Activated CD4-positive, alpha-beta T cell treated with anti-CD3 and anti-CD28 coated beads, Interleukin-2, Interleukin-6, amounts not matched to agents 100 ng/mL and 50 ng/mL, durations not matched to agents 16 hours and 8 hours (primary cell): ENCODE data around the gene RPS5.
"Not testable (repeated sequence)": the region's sequence is repeated elsewhere in the genome, so short reads cannot be mapped to it uniquely, and the experiment has no call there.

Experiments
- DNase-seq: peaks from one replicate; pipeline ENCODE4 v3.0.0-alpha.2; 2020

The RPS5 gene

GRCh38 chr19:58386576-58387337, at the start of gene RPS5:
RPS5 (plus strand) TSS chr19:58387269; CDS start chr19:58388138, 869 bp downstream.
- peak; percentile 99 for DNase-seq

GRCh38 chr19:58338336-58338735, 48.7 kb upstream of the RPS5 start:
- no peak for DNase-seq

GRCh38 chr19:58338825-58339558, 48.1 kb upstream of the RPS5 start:
- DNase-seq: no peak

GRCh38 chr19:58345558-58345957, 41.5 kb upstream of the RPS5 start:
- no peak for DNase-seq

DNA sequence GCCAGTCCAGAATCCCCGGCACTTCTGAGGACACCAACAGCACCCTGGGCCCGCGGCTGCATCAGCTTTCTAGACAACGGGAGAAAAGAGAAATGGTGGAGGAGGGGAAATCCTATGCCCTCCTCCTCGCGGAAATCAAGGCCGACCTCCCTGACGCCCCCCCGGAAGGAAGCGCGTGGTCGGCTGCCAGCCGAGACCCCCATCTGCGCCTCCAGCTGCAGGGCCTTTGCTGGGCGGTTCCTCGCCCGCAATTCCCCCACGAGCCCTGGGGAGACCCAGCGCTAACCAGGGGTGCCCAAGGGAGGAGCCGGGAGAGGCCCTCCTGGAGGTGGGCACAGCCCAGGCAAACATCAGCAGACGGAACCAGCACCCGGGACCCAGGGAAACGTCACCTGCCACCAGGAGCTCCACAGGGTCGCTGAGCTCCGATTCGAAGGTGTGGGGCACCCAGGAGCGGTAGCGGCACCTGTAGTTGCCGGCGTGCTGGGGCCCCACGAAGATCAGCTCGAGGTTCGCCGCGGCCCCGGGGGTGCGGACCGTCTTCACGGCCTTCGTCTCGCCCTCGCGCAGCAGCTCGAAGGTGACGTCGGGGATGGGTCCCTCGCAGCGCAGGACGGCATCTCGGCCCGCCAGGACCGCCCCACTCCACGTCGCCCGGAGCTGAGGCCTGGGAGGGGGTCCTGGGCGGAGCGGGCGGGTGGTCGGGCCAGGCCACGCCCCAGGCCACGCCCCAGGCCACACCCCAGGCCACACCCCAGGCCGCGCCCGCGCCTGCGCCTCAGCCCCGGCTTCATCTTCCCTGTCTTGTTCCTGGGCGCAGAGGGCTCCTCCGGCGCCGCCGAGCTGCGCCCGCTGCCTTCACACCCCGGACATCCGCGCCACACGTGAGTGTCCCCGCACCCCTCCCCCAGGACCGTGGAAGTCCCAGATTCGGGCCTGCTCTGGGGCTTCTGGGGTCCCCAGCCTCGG, 39.8 kb upstream of the RPS5 start:
- peak; percentile 84 for DNase-seq

- DNase-seq: not testable (repeated sequence)
These were observed 39.0 kb upstream of the RPS5 start for GRCh38 chr19:58348080-58348479.

DNA sequence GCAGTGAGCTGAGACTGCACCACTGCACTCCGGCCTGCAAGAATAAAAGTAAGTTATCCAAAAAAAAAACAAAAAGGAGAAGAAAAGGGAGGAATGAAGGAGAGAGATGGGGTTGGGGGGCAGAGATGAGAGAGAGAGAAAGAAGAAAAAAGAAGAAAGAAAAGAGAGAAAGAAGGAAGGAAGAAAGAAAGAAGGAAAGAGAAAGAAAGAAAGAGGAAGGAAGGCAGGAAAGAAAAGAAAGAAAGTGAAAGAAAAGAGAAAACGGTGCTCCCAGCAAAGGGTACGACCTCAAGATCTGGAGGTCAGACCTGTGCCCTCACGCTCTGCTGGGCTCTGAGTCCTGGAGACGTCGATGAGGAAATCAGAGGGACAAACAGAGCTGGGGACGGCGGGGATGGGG, 37.5 kb upstream of the RPS5 start:
- no peak for DNase-seq

DNA sequence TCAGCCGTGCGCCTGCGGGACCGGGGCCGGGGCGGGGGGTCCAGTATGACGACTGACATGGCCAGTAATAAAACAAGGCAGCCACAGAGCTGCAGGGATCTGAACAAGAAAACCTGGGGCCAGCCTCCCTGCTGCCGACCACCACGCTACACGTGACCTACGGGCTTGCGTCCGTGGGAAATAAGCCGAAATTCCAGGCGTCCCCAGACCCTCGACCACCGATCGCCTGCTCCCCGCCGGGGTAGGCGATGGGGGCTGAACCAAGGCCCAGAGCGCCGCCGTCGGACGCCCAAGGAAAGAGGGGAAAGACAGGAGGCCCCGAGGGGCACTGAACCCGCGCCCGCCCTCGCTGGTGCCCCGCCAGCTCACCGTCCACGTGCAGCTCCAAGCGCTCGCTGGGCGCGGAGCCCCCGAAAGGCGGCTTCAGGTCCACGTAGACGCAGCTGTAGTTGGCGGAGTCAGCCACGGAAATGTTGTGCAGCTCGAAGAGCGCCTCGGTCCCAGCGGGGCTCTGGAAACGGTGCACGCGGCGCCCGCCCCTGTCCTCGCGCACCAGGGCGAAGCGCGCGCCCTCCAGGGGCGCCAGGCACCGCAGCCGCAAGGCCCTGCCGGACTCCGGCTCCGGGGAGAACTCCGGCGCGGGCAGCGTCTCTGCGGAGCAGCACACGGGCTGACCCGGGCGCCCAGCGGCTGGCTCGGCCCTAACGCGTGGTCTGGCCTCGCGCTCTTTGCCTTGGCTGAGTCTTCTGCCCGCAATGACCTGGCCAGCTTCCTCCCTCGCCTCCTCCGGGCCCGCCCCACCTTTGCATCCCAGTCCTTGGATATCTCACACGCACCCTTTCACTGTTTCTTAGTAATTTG, 36.8 kb upstream of the RPS5 start:
- DNase-seq: no peak

DNA sequence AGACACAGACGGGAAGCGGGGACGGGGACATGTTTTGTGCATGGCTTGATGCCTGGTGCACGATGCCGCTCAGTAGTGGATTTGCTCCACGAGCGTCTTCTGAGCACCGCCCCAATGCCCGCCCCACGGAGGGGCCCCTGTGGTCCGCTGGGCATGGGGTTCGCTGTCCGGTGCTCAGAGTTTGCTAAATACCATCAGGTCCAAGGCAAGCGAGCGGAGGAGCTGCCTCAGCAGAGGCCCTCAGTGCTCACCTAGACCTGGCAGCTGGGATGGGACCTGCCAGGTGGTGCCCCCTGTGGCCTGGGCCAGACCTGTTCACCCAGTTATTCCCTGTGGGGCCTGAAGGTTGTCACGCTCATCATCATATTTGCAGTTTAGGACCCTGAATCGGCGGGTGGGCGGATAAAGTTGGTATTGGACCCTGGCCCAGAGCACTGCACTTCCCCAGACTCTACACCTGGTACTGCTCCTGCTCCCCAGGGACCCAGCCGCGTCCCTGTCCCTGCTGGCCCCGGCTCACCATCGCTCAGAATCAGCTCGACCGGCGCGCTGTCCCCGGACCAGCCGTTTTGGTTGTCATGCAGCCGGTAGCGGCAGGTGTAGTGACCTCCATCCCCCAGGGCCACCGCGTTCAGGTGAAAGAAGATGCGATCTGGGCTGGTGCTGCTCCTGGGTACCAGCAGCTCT, 36.1 kb upstream of the RPS5 start:
- no peak for DNase-seq

- no peak for DNase-seq
These were observed 35.6 kb upstream of the RPS5 start for GRCh38 chr19:58351558-58351878.

DNA sequence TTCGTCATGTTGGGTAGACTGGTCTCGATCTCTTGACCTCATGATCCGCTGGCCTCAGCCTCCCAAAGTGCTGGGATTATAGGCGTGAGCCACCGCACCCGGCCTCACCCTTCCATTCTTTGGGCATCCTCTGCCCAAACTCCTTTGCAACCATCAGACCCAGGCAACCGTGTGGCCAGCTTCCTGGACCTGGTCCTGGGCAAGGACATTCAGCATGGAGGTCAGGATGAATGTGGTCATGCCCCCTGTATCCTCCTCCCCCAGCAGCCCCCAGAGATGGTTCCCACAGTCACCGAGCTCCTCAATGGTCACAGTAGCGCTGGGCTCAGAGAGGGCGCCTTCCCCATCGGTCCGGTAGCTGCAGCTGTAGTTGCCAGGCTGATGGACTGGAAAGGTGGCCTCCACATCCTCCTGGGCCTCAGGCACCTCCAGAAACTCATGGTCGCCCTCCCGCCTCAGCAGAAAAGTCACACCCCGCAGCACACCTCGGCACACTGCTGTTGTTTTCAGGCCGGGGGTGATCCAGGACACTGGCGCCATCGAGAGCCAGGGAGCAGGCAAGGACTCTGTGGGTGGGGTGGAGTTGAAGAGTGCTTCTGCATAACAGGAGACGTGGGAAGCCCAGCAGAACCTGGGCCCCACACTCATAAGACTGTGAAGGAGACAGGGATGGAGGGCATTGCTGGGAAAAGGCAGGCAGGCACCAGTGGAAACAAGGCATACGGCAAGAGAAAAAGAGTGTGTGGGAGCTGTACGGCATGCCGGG, 34.9 kb upstream of the RPS5 start:
- DNase-seq: no peak

- DNase-seq: no peak
These were observed 34.1 kb upstream of the RPS5 start, which contains the start of gene A1BG for GRCh38 chr19:58352760-58353671. A1BG (minus strand) TSS chr19:58353492; CDS start chr19:58353437, 55 bp downstream.

GRCh38 chr19:58353717-58354477, 33.2 kb upstream of the RPS5 start:
- DNase-seq: no peak

- no peak for DNase-seq
These were observed 32.5 kb upstream of the RPS5 start for GRCh38 chr19:58354478-58355030.

GRCh38 chr19:58355215-58355796, 31.8 kb upstream of the RPS5 start:
- no peak for DNase-seq

DNA sequence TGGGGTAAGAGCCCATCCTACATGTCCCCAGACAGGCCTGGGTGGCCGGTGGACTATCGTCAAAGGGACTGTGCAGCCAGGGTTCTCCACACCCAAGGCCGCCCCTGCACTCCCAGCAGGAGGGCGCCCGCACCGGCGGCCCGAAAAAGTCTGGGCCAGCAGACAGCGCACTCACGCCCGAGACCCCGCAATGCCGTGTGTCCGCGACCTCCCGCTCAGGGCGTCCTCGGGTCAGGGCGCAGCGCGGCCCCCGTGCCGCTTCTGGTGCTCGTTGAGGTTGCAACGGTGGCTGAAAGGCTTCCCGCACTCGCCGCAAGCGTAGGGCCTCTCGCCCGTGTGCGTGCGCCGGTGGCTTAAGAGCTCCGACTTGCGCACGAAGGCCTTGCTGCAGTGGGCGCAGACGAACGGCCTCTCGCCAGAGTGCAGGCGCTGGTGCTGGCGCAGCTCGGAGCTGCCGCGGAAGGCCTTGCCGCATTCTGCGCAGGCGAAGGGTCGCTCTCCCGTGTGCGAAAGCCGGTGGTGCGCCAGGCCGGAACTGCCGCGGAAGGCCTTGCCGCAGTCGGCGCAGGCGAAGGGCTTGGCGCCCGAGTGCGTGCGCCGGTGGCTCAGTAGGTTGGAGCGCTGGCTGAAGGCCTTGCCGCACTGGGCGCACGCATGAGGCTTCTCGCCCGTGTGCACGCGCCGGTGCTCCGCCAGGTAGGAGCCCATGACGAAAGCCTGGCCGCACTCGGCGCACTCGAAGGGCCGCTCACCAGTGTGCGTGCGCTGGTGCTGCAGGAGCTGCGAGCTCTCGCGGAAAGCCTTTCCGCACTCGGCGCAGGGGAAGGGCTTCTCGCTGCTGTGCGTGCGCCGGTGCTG, 30.9 kb upstream of the RPS5 start:
- peak; percentile 45 for DNase-seq
